Right lobe of liver (tissue), 4 donors: ENCODE measurements around the gene OPN1MW3.
"Not testable (repeated sequence)": the region's sequence is repeated elsewhere in the genome, so short reads cannot be mapped to it uniquely, and the experiment has no call there.

Experiments
- POLR2A ChIP-seq: fragments of 450-650 bp; IDR thresholded peaks from one replicate; pipeline ENCODE4 v1.6.1; 2017; ENCODE audit warnings: antibody characterized with exemption, mild to moderate bottlenecking
- TF ChIP-seq, protein P1 (sequence below), 4 donors: fragments of 200-600 bp in 3 of 4; fragments of 450-650 bp in 1 of 4; IDR thresholded peaks; one replicate each; pipeline versions ENCODE4 v1.5.1 to v1.8.0; 2016 to 2022; ENCODE audit warnings: antibody characterized with exemption in 4 of 4, mild to moderate bottlenecking in 2 of 4
- donor health status: DM: no; HTN: no; CAD: no.
- donor health status: DM: no; HTN: no; CAD: no.
- donor health status: DM: no; HTN: yes; CAD: no.

DNA sequence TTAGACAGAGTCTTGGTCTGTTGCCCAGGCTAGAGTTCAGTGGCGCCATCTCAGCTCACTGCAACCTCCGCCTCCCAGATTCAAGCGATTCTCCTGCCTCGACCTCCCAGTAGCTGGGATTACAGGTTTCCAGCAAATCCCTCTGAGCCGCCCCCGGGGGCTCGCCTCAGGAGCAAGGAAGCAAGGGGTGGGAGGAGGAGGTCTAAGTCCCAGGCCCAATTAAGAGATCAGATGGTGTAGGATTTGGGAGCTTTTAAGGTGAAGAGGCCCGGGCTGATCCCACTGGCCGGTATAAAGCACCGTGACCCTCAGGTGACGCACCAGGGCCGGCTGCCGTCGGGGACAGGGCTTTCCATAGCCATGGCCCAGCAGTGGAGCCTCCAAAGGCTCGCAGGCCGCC lies 37.9 kb upstream of the OPN1MW3 start, which contains the start of gene OPN1MW2:
- TF ChIP-seq, protein P1, sequence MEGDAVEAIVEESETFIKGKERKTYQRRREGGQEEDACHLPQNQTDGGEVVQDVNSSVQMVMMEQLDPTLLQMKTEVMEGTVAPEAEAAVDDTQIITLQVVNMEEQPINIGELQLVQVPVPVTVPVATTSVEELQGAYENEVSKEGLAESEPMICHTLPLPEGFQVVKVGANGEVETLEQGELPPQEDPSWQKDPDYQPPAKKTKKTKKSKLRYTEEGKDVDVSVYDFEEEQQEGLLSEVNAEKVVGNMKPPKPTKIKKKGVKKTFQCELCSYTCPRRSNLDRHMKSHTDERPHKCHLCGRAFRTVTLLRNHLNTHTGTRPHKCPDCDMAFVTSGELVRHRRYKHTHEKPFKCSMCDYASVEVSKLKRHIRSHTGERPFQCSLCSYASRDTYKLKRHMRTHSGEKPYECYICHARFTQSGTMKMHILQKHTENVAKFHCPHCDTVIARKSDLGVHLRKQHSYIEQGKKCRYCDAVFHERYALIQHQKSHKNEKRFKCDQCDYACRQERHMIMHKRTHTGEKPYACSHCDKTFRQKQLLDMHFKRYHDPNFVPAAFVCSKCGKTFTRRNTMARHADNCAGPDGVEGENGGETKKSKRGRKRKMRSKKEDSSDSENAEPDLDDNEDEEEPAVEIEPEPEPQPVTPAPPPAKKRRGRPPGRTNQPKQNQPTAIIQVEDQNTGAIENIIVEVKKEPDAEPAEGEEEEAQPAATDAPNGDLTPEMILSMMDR (IDR thresholded peaks at IDR 0.05): not testable (repeated sequence)
- TF ChIP-seq POLR2A: not testable (repeated sequence)
